ENCODE data around the gene HOXC10.

Gene HOXC10

DNA sequence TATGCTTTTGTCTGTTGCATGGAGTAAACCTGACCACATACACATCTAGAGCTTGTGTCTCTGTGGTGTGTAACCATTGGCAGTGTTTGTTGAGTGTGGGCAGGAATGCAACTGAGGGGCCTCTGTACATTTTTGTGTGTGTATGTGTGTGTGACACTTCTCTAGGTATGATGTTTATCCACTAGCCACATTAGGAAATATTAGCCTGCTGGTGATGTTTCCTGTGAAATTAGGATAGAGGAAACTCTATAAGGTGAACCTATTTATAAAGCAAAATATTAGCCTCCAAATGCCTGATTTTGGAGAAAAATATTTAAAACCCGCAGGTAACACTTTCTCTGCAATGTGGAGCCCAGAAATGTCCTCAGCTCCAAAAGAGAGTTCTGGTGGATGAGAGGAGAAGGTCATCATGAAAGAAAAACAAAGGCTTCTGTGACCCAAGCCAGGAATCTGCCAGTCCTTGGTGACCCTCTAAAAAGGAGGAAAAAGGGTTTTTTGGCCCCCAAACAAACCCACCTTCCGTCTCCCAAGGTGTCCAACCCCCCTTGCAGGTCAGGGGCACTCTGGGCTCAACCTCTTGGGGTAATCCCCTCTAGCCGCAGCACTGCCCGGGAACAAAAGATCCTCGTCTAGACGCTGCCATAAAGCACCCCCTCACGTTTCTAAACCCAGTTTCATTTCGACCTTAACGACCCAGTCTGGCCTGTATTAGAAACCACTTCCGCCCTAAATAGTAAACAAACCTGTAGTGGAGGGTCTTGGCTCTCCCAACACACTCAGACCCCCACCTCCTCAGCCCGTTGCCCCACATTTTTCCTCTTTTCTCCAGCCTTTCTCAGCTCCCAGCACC is 7.1 kb upstream of the HOXC10 start:
- Mint-ChIP-seq H3K27ac (peak overlapping the region; percentile 39 to 100 (median 97)), H3K4me3 (peak overlapping the region in 2 of 3 experiments; percentile 28 to 96), H3K36me3 (ENCODE audit: low read depth) (no peaks in the 10 kb centered on the region), H3K27me3 (ENCODE audit: low read depth) (peaks cover 100% of the 10 kb centered on the region), H3K9me3 (no peaks in the 10 kb centered on the region), H3K4me1 (peaks cover 33% of the 10 kb centered on the region)
- TF ChIP-seq, protein P1, sequence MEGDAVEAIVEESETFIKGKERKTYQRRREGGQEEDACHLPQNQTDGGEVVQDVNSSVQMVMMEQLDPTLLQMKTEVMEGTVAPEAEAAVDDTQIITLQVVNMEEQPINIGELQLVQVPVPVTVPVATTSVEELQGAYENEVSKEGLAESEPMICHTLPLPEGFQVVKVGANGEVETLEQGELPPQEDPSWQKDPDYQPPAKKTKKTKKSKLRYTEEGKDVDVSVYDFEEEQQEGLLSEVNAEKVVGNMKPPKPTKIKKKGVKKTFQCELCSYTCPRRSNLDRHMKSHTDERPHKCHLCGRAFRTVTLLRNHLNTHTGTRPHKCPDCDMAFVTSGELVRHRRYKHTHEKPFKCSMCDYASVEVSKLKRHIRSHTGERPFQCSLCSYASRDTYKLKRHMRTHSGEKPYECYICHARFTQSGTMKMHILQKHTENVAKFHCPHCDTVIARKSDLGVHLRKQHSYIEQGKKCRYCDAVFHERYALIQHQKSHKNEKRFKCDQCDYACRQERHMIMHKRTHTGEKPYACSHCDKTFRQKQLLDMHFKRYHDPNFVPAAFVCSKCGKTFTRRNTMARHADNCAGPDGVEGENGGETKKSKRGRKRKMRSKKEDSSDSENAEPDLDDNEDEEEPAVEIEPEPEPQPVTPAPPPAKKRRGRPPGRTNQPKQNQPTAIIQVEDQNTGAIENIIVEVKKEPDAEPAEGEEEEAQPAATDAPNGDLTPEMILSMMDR (IDR thresholded peaks at IDR 0.05; ENCODE audit: unreplicated experiment in 3 of 3): no peak

DNA sequence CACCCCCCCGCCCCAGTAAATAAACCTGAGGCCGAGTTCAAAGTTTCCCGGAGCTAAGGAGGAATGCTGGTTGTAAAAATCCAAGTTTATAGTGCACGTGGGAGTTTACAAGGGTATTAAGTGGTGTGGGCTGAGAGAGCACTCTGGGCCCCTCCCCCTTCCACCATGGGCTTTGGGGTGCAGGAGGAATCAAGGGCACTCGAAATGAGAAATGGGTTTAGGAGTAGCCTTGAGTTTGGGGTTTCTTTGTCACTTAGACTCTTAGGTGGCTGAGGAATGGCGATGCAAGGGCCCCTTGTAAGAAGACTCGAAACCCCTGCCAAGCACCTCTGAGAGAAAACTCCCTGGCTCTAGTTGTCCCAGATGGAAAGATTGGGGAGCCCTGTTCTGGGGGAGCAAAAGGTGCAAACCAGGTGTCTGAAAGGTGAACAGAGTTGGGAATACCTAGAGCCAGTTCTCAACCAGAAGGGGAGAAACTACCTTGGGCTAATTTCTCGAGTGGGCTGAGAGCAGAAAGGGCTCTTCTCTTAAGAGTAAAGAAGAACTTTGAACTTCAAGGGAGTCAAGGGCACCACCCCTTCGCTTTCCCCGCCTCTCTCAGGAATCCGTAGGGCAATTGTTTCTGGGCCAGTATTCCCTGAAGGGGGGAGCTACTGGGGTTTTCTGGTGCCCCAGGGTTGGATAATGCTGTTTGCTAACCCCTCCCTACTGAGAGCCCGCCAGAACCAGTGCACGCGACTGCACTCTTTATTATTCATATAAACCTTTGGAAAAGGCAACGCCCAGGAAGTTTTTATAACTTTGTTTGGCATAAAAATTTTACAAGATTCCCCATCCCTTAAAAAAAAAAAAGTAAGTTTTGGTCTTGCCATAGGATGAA is 6.2 kb upstream of the HOXC10 start:
- Mint-ChIP-seq H3K9me3 (no peaks in the 10 kb centered on the region), H3K36me3 (ENCODE audit: low read depth) (no peaks in the 10 kb centered on the region), H3K27me3 (ENCODE audit: low read depth) (peaks cover 100% of the 10 kb centered on the region), H3K4me1 (peaks cover 27% of the 10 kb centered on the region), H3K27ac (peak overlapping the region; percentile 39 to 100 (median 97)), H3K4me3 (peak overlapping the region in 2 of 3 experiments; percentile 60 to 96)
- TF ChIP-seq, protein P1 (IDR thresholded peaks at IDR 0.05; ENCODE audit: unreplicated experiment in 3 of 3): no peak

DNA sequence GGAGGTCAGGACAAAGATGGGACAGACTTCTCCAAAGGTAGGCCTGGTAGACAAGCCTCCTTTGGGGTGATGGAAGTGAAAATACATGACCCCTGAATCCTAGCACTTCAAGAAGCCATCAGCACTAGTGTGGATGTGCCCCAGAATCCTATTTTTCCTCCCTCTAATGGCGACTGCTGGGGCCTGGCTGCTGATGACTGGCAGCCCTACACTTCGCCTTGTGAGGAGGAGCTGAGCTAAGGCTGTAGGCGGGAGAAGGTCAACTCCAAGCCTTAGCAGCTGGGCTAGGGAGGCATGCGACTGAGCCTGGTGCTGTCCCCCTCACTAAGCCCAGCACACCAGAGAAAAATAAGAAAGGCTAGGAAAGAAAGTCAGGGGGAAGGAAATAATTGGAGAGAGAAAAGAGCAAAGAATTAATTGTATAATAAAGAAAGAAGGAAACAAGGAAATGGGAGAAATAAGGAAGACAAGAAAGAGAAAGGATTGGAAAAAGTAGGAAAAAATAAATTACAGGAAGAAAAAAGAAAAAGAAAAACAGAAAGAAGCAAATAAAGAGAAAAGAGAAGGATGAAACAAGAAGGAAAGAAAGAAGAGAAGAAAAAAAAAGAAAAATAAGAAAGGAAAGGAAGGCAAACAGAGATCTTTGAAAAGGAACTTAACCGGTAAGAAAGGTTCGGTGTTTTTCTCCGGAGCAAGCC is 4.7 kb upstream of the HOXC10 start:
- Mint-ChIP-seq H3K4me1 (peaks cover 29% of the 10 kb centered on the region), H3K27ac (peak overlapping the region; percentile 79 to 100 (median 97)), H3K27me3 (ENCODE audit: low read depth) (peaks cover 100% of the 10 kb centered on the region), H3K36me3 (ENCODE audit: low read depth) (no peaks in the 10 kb centered on the region), H3K4me3 (peak overlapping the region; percentile 71 to 99 (median 96)), H3K9me3 (no peaks in the 10 kb centered on the region)
- TF ChIP-seq, protein P1 (IDR thresholded peaks at IDR 0.05; ENCODE audit: unreplicated experiment in 3 of 3): no peak

DNA sequence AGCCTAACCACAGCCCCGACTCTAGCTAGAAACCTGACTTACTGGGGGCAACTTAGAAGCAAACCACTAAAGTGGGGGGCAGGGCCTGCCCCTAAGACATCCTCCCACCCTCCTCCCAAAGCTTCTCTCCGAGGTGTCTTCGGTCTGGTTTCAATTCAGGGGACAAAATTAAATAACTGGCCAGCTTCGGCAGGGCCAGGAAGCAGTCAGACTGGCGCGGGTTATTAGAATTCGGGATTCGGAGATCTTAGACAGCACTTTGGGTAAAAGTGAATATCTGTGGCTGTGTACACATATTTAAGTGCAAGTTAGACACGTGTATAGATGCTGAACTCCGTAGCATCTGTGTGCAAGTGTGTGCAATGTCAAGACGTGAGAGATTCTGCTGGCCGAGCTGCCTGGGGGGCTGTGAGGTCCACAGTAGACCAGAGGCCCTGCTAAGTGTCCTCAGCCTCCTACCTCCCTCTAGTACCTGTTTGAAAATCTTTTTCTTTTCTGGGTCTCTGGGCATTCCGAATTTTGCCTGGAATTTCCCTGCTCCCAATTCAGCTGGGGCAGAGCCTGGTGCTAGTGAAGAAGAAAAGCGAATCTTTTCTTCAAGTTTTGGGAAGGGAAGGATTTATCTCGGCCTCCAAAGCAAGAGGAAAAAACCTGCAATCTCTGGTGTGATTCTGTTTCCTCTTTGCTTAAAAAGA is 4.0 kb upstream of the HOXC10 start:
- peak overlapping the region; percentile 74 to 99 (median 96) for H3K4me3 Mint-ChIP-seq
- H3K4me1 Mint-ChIP-seq: peaks cover 22% of the 10 kb centered on the region
- H3K27ac Mint-ChIP-seq: peak overlapping the region; percentile 79 to 100 (median 97)
- no peaks in the 10 kb centered on the region for H3K36me3 Mint-ChIP-seq (ENCODE audit: low read depth)
- peaks cover 100% of the 10 kb centered on the region for H3K27me3 Mint-ChIP-seq (ENCODE audit: low read depth)
- no peaks in the 10 kb centered on the region for H3K9me3 Mint-ChIP-seq
- TF ChIP-seq, protein P1 (IDR thresholded peaks at IDR 0.05; ENCODE audit: unreplicated experiment in 3 of 3): no peak

All from nephron (organoid).